Measurements from ENCODE around the gene MAGEA11. TPM values are rescaled to one million over a fixed set of nuclear protein-coding genes. Genes with fewer than 3 reads are reported as not detected.
"Not testable (repeated sequence)": the region's sequence is repeated elsewhere in the genome, so short reads cannot be mapped to it uniquely, and the experiment has no call there.

The MAGEA11 gene
- polyA plus RNA-seq, 1 donor, result not detected

DNA sequence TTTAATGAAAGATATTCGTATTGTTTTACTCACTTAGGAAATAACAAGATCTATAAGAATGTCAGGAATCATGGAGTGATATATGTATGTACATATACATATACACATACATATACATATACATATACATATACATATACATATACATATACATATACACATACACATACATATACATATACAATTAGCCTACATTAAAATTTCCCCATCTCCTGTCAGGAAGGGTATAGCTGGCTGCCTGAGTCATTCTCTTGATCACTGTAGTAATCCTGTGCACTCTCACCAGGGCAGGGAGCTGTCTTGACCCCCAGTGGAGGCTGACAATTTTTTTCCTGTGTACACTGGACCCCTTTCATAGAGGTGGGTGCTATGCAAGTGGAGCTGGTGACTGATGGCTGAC lies 23.3 kb upstream of the MAGEA11 start:
- Histone ChIP-seq H3K27me3 (ENCODE audit: control insufficient read depth, insufficient read depth, low read length) (no peaks in the 10 kb centered on the region), H3K4me1 (ENCODE audit: control insufficient read depth, insufficient read depth, low read length) (no peaks in the 10 kb centered on the region), H3K27ac (ENCODE audit: low read length) (no peak overlapping the region), H3K36me3 (ENCODE audit: control insufficient read depth, insufficient read depth, low read length) (no peaks in the 10 kb centered on the region), H3K4me3 (ENCODE audit: low read length) (no peak overlapping the region), H3K9me3 (ENCODE audit: control insufficient read depth, low read depth, low read length) (no peaks in the 10 kb centered on the region)
- DNase-seq, result no peak
- no CpG with 5 or more reads among the region's 1 CpG for WGBS (ENCODE audit: insufficient coverage, low lambda C conversion rate)

GRCh38 chrX:149691794-149692193 lies 20.1 kb upstream of the MAGEA11 start:
- Histone ChIP-seq H3K36me3 (ENCODE audit: control insufficient read depth, insufficient read depth, low read length) (no peaks in the 10 kb centered on the region), H3K4me1 (ENCODE audit: control insufficient read depth, insufficient read depth, low read length) (no peaks in the 10 kb centered on the region), H3K27ac (ENCODE audit: low read length) (no peak overlapping the region), H3K9me3 (ENCODE audit: control insufficient read depth, low read depth, low read length) (no peaks in the 10 kb centered on the region), H3K4me3 (ENCODE audit: low read length) (no peak overlapping the region), H3K27me3 (ENCODE audit: control insufficient read depth, insufficient read depth, low read length) (no peaks in the 10 kb centered on the region)
- no CpG with 5 or more reads among the region's 1 CpG for WGBS (ENCODE audit: insufficient coverage, low lambda C conversion rate)
- no peak for DNase-seq

DNA sequence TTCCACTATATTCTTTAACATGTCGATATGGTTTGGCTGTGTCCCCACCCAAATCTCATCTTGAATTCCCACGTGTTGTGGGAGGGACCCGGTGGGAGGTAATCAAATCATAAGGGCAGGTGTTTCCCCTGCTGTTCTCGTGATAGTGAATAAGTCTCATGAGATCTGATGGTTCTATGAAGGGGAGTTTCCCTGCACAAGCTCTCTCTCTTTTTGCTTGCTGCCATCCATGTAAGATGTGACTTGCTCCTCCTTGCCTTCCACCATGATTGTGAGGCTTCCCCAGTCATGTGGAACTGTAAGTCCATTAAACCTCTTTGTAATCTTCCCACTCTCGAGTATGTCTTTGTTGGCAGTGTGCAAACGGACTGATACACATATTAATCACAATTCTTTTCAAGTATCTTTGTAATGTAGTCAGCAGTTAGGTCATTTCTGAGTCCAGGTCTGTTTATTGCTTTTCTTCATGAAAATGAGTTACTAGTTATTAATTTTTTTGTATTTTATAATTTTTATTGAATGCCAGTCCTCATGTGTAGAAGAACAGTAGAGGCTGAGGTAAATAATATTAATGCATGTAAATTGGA lies 19.1 kb upstream of the MAGEA11 start:
- H3K4me3 ChIP-seq (ENCODE audit: low read length); H3K36me3 ChIP-seq (ENCODE audit: control insufficient read depth, insufficient read depth, low read length); H3K27me3 ChIP-seq (ENCODE audit: control insufficient read depth, insufficient read depth, low read length); H3K4me1 ChIP-seq (ENCODE audit: control insufficient read depth, insufficient read depth, low read length); H3K27ac ChIP-seq (ENCODE audit: low read length); DNase-seq; H3K9me3 ChIP-seq (ENCODE audit: control insufficient read depth, low read depth, low read length): not testable (repeated sequence)
- WGBS (ENCODE audit: insufficient coverage, low lambda C conversion rate), result no CpG with 5 or more reads among the region's 6 CpGs

DNA sequence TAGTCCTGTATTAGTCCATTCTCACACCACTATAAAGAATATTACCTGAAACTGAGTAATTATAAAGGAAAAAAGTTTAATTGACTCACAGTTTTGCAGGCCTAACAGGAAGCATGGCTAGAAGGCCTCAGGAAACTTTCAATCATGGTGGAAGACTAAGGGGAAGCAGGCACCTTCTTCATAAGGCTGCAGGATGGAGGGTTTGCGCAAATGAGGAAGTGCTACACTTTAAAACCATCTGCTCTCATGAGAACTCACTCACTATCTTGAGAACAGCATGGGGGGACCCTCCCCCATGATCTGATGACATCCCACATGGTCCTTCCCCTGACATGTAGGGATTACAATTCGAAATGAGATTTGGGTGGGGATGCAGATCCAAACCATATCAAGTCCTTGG lies 12.1 kb upstream of the MAGEA11 start:
- Histone ChIP-seq H3K27ac (ENCODE audit: low read length) (no peak overlapping the region), H3K36me3 (ENCODE audit: control insufficient read depth, insufficient read depth, low read length) (no peaks in the 10 kb centered on the region), H3K9me3 (ENCODE audit: control insufficient read depth, low read depth, low read length) (no peaks in the 10 kb centered on the region), H3K4me3 (ENCODE audit: low read length) (no peak overlapping the region), H3K4me1 (ENCODE audit: control insufficient read depth, insufficient read depth, low read length) (no peaks in the 10 kb centered on the region), H3K27me3 (ENCODE audit: control insufficient read depth, insufficient read depth, low read length) (no peaks in the 10 kb centered on the region)
- no CpG with 5 or more reads among the region's 2 CpGs for WGBS (ENCODE audit: insufficient coverage, low lambda C conversion rate)
- DNase-seq, result no peak

GRCh38 chrX:149704664-149705063 lies 7.2 kb upstream of the MAGEA11 start:
- H3K9me3 ChIP-seq (ENCODE audit: control insufficient read depth, low read depth, low read length), result no peaks in the 10 kb centered on the region
- H3K4me1 ChIP-seq (ENCODE audit: control insufficient read depth, insufficient read depth, low read length), result no peaks in the 10 kb centered on the region
- WGBS (ENCODE audit: insufficient coverage, low lambda C conversion rate), result no CpG with 5 or more reads among the region's 5 CpGs
- no peak overlapping the region for H3K4me3 ChIP-seq (ENCODE audit: low read length)
- H3K36me3 ChIP-seq (ENCODE audit: control insufficient read depth, insufficient read depth, low read length), result no peaks in the 10 kb centered on the region
- no peak for DNase-seq
- H3K27me3 ChIP-seq (ENCODE audit: control insufficient read depth, insufficient read depth, low read length), result no peaks in the 10 kb centered on the region
- no peak overlapping the region for H3K27ac ChIP-seq (ENCODE audit: low read length)

DNA sequence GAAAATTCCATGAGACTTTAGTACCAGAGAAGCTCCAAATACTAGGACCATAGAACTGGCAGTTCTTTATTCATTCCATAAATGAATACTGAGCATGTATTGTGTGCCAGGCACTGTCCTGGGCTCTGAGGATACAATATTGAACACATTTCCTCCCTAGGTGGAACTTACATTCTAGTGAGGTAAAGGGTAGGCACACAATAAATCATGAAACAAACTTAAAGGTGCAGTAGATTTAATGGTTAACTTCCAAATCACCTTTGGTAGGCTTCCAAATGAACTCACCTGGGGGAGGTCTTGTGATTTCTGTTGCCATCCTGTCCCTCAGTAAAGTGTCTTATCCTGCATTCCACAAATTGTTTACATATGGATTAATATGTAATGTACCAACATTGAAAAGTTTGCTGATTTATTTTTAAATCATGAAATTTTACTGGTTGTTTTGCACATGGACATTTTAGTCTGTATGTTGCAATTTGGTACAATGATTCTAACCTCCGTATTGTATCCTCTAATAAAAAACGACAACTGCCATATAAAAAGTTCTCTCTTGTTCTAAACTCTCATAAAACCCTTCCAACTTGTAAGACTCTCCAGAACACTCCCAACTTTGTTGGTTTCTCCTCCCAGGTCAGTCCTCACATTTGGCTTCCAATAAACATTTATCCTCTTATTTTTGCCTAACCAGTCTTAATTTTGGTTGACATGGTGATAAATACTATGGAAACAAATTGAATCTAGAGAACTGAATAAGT lies 4.5 kb upstream of the MAGEA11 start:
- Histone ChIP-seq H3K27ac (ENCODE audit: low read length) (no peak overlapping the region), H3K4me3 (ENCODE audit: low read length) (no peak overlapping the region), H3K9me3 (ENCODE audit: control insufficient read depth, low read depth, low read length) (no peaks in the 10 kb centered on the region), H3K4me1 (ENCODE audit: control insufficient read depth, insufficient read depth, low read length) (no peaks in the 10 kb centered on the region), H3K27me3 (ENCODE audit: control insufficient read depth, insufficient read depth, low read length) (no peaks in the 10 kb centered on the region), H3K36me3 (ENCODE audit: control insufficient read depth, insufficient read depth, low read length) (no peaks in the 10 kb centered on the region)
- no peak for DNase-seq
- WGBS (ENCODE audit: insufficient coverage, low lambda C conversion rate), result no CpG with 5 or more reads among the region's 2 CpGs

GRCh38 chrX:149712831-149713230 lies 971 bp downstream of the MAGEA11 start:
- Histone ChIP-seq H3K4me1 (ENCODE audit: control insufficient read depth, insufficient read depth, low read length) (no peaks in the 10 kb centered on the region), H3K9me3 (ENCODE audit: control insufficient read depth, low read depth, low read length) (no peaks in the 10 kb centered on the region)
- WGBS (ENCODE audit: insufficient coverage, low lambda C conversion rate), result no CpG with 5 or more reads among the region's 5 CpGs

DNA sequence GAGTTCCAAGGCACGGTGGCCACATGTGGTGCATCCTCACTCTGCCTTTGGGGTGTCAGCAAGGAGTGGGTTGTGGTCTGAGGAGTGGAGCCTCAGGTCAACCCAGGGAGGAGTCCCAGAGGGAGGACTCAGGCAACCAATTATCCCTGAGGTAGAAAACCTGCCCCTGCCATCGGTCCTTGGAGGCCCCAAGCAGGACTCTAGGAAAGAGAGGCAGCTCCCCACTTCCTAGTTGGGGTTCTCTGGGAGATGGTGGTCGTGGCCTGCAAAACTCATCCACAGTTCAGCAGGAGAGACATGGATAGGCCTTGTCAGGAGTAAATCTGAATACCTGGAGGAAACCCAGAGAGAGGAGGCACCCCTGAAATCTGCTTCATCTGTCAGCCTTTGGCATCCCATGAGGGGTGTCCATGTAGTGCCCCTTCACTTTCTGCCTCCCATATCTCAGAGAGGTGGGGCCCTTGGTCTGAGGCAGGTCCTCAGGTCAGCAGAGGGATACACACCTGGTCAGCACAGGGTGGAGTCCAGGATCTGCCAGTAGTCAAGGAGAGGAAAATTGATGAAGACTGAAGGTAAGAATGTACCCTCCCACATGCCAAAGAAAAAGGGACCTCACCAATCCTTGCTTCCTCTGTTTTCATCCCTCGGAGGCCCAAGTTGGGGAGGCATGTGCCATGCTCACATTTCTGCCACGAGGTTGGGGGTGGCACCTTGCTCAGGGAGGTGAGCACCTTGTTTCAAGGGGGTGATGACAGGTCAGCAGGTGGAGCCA lies 1.6 kb downstream of the MAGEA11 start:
- Histone ChIP-seq H3K4me1 (ENCODE audit: control insufficient read depth, insufficient read depth, low read length) (no peaks in the 10 kb centered on the region), H3K27ac (ENCODE audit: low read length) (no peak overlapping the region), H3K9me3 (ENCODE audit: control insufficient read depth, low read depth, low read length) (no peaks in the 10 kb centered on the region), H3K4me3 (ENCODE audit: low read length) (no peak overlapping the region), H3K36me3 (ENCODE audit: control insufficient read depth, insufficient read depth, low read length) (no peaks in the 10 kb centered on the region), H3K27me3 (ENCODE audit: control insufficient read depth, insufficient read depth, low read length) (no peaks in the 10 kb centered on the region)
- no CpG with 5 or more reads among the region's 5 CpGs for WGBS (ENCODE audit: insufficient coverage, low lambda C conversion rate)
- DNase-seq, result no peak

More at GRCh38 chrX:149712831-149713230, 971 bp downstream of the MAGEA11 start:
- H3K27me3 ChIP-seq (ENCODE audit: control insufficient read depth, insufficient read depth, low read length), result no peaks in the 10 kb centered on the region
- DNase-seq, result no peak
- no peak overlapping the region for H3K4me3 ChIP-seq (ENCODE audit: low read length)
- H3K36me3 ChIP-seq (ENCODE audit: control insufficient read depth, insufficient read depth, low read length), result no peaks in the 10 kb centered on the region
- no peak overlapping the region for H3K27ac ChIP-seq (ENCODE audit: low read length)

DNA sequence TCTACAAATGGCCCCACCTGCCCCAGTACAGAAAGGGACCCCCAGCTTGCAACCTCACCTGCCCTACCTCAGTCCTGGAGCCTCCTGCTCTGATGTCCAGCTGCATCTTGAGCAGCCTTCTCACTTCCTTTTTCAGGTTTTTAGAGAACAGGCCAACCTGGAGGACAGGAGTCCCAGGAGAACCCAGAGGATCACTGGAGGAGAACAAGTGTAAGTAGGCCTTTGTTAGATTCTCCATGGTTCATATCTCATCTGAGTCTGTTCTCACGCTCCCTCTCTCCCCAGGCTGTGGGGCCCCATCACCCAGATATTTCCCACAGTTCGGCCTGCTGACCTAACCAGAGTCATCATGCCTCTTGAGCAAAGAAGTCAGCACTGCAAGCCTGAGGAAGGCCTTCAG lies 3.6 kb downstream of the MAGEA11 start:
- Histone ChIP-seq H3K9me3 (ENCODE audit: control insufficient read depth, low read depth, low read length) (no peaks in the 10 kb centered on the region), H3K27ac (ENCODE audit: low read length) (no peak overlapping the region), H3K36me3 (ENCODE audit: control insufficient read depth, insufficient read depth, low read length) (no peaks in the 10 kb centered on the region), H3K4me3 (ENCODE audit: low read length) (no peak overlapping the region), H3K4me1 (ENCODE audit: control insufficient read depth, insufficient read depth, low read length) (no peaks in the 10 kb centered on the region), H3K27me3 (ENCODE audit: control insufficient read depth, insufficient read depth, low read length) (no peaks in the 10 kb centered on the region)
- no peak for DNase-seq
- WGBS (ENCODE audit: insufficient coverage, low lambda C conversion rate), result no CpG with 5 or more reads among the region's 2 CpGs

DNA sequence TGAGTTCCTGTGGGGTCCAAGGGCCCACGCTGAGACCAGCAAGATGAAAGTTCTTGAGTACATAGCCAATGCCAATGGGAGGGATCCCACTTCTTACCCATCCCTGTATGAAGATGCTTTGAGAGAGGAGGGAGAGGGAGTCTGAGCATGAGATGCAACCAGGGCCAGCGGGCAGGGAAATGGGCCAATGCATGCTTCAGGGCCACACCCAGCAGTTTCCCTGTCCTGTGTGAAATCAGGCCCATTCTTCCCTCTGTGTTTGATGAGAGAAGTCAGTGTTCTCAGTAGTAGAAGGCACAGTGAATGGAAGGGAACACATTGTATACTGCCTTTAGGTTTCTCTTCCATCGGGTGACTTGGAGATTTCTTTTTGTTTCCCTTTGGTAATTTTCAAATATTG lies 4.8 kb downstream of the MAGEA11 start:
- DNase-seq, result no peak
- H3K36me3 ChIP-seq (ENCODE audit: control insufficient read depth, insufficient read depth, low read length), result no peaks in the 10 kb centered on the region
- H3K4me1 ChIP-seq (ENCODE audit: control insufficient read depth, insufficient read depth, low read length), result peaks cover 5% of the 10 kb centered on the region
- H3K27me3 ChIP-seq (ENCODE audit: control insufficient read depth, insufficient read depth, low read length), result no peaks in the 10 kb centered on the region
- no peak overlapping the region for H3K27ac ChIP-seq (ENCODE audit: low read length)
- no CpG with 5 or more reads among the region's 3 CpGs for WGBS (ENCODE audit: insufficient coverage, low lambda C conversion rate)
- no peaks in the 10 kb centered on the region for H3K9me3 ChIP-seq (ENCODE audit: control insufficient read depth, low read depth, low read length)
- H3K4me3 ChIP-seq (ENCODE audit: low read length), result no peak overlapping the region
